Esophagus mucosa (tissue), 1 donor: Measurements from ENCODE around the gene ESR1. TPM values are rescaled to one million over a fixed set of nuclear protein-coding genes. Genes with fewer than 3 reads are reported as not detected.

Source experiments
- ATAC-seq: fragments of 200-7000 bp; cut with Tn5 transposase; one replicate; pipeline ENCODE4 v1.9.1; 2020
- total RNA-seq: library from RNA; stranded (reverse); gene quantifications from one replicate; pipeline ENCODE4 v1.2.4, GENCODE V29; 2023
- donor health status: DM: yes; HTN: yes; CAD: no.

The ESR1 gene
- total RNA-seq: 0.80 TPM

GRCh38 chr6:151807513-151808370, at the start of gene ESR1:
ESR1 (plus strand) TSS chr6:151807682; CDS start chr6:151807913, 231 bp downstream.
- ATAC-seq: peak; percentile 52

GRCh38 chr6:151760486-151760885, 47.0 kb upstream of the ESR1 start:
- ATAC-seq: no peak

GRCh38 chr6:151761851-151762250, 45.6 kb upstream of the ESR1 start:
- ATAC-seq: no peak

- ATAC-seq: no peak
Measured at GRCh38 chr6:151762817-151763216, 44.7 kb upstream of the ESR1 start.

- peak; percentile 48 for ATAC-seq
Measured at GRCh38 chr6:151763303-151763702, 44.2 kb upstream of the ESR1 start.

- ATAC-seq: peak; percentile 97
Measured at GRCh38 chr6:151763938-151764680, 43.4 kb upstream of the ESR1 start.

GRCh38 chr6:151765444-151765886, 42.0 kb upstream of the ESR1 start:
- peak; percentile 50 for ATAC-seq

GRCh38 chr6:151772446-151772845, 35.0 kb upstream of the ESR1 start:
- ATAC-seq: no peak

- no peak for ATAC-seq
Measured at GRCh38 chr6:151773382-151773781, 34.1 kb upstream of the ESR1 start.

GRCh38 chr6:151782560-151782959, 24.9 kb upstream of the ESR1 start:
- no peak for ATAC-seq

- ATAC-seq: no peak
Measured at GRCh38 chr6:151783692-151784091, 23.8 kb upstream of the ESR1 start.

- no peak for ATAC-seq
Measured at GRCh38 chr6:151784441-151785214, 22.9 kb upstream of the ESR1 start.

- no peak for ATAC-seq
Measured at GRCh38 chr6:151796842-151797530, 10.5 kb upstream of the ESR1 start.

GRCh38 chr6:151803743-151804142, 3.7 kb upstream of the ESR1 start:
- no peak for ATAC-seq

GRCh38 chr6:151804585-151805285, 2.7 kb upstream of the ESR1 start:
- no peak for ATAC-seq

GRCh38 chr6:151805286-151805840, 2.1 kb upstream of the ESR1 start:
- ATAC-seq: no peak

GRCh38 chr6:151806757-151807512, 547 bp upstream of the ESR1 start:
- ATAC-seq: no peak

GRCh38 chr6:151808371-151809241, 1.1 kb downstream of the ESR1 start:
- ATAC-seq: no peak

- no peak for ATAC-seq
Measured at GRCh38 chr6:151811081-151811480, 3.6 kb downstream of the ESR1 start.

GRCh38 chr6:151813858-151814257, 6.4 kb downstream of the ESR1 start:
- no peak for ATAC-seq
